Ovary (tissue), 9 donors: ENCODE data around the gene LRRIQ3. TPM values are rescaled to one million over a fixed set of nuclear protein-coding genes. Genes with fewer than 3 reads are reported as not detected.

Source experiments
- DNase-seq, 5 donors: peaks; one replicate each; pipeline ENCODE4 v3.0.0-alpha.2; 2019 to 2020
- H3K27ac ChIP-seq, 2 donors: fragments of 200-600 bp; one replicate each; pipeline versions ENCODE4 v1.5.1 to v1.8.0; 2019 to 2022
- H3K27me3 ChIP-seq: fragments of 200-600 bp; one replicate; pipeline ENCODE4 v1.8.0; 2022
- H3K36me3 ChIP-seq: fragments of 200-600 bp; sonication (generic); one replicate; pipeline ENCODE4 v1.5.1; 2019
- H3K4me1 ChIP-seq: one replicate; pipeline ENCODE4 v1.8.1; 2013; ENCODE audit warnings: mild to moderate bottlenecking, moderate library complexity; ENCODE audit not compliant: insufficient read depth
- H3K4me3 ChIP-seq: fragments of 200-600 bp; sonication (generic); one replicate; pipeline ENCODE4 v1.5.1; 2017
- H3K9me3 ChIP-seq, 2 donors: fragments of 200-600 bp in 1 of 2; sonication (generic) in 1 of 2; one replicate each; pipeline versions ENCODE4 v1.5.1 to v1.8.1; 2013 to 2019; ENCODE audit warnings: mild to moderate bottlenecking in 1 of 2, moderate library complexity in 1 of 2
- CTCF ChIP-seq, 3 donors: fragments of 450-650 bp in 2 of 3; fragments of 200-600 bp in 1 of 3; IDR thresholded peaks; one replicate each; pipeline versions ENCODE4 v1.5.1 to v1.8.0; 2016 to 2022; ENCODE audit warnings: antibody characterized with exemption in 3 of 3, mild to moderate bottlenecking in 1 of 3
- EP300 ChIP-seq: sonication (generic); formaldehyde crosslinking; IDR thresholded peaks from one replicate; pipeline ENCODE4 v1.6.1; 2017; ENCODE audit warnings: antibody characterized with exemption
- POLR2A ChIP-seq: fragments of 450-650 bp; IDR thresholded peaks from one replicate; pipeline ENCODE4 v1.6.1; 2017; ENCODE audit warnings: antibody characterized with exemption, mild to moderate bottlenecking, moderate library complexity
- WGBS, 3 donors: extraction: QIAGEN DNeasy Blood & Tissue Kit in 1 of 3; methylation state at CpG; one replicate each; pipeline versions ENCODE4 v1.1.5 to v1.1.7; 2013 to 2017; 5-methylcytosine and 5-hydroxymethylcytosine counted together
- intact Hi-C, 4 donors: fragments of 100-400 bp; cut with DNase I; formaldehyde crosslinking; loops; one replicate each; pipeline versions ENCODE4 v1.11.0 to v1.15.1; 2022 to 2023
- polyA plus RNA-seq, 2 donors: library from polyadenylated mRNA; stranded (reverse); fragments of 200-250 nt in 1 of 2; fragments of 350-450 nt in 1 of 2; fragmentation: Illumina TruSeq in 1 of 2; extraction: RNeasy Lipid Tissue Mini Kit (QIAGEN cat#74804) in 1 of 2; gene quantifications; one replicate each; pipeline ENCODE4 v1.2.3, GENCODE V29; 2013 to 2014
- total RNA-seq, 7 donors: library from RNA; depleted of rRNA in 2 of 7; stranded (reverse); fragments of >200 nt in 2 of 7; fragmentation: NEBNext Ultra II Directional in 3 of 7; extraction: Animal tissue kit (Norgen Biotek cat#: 25700) in 3 of 7; gene quantifications; one replicate each; pipeline versions ENCODE4 v1.1.0 to v1.2.4, GENCODE V29; 2016 to 2023
- donor health status: DM: no; HTN: no; CAD: no; lungs with moderate emphysema.
- donor health status: DM: no; HTN: no; CAD: no.
- donor health status: Bipolar disorder and iron deficiency.
- donor health status: DM: yes; HTN: yes; CAD: no.
- donor health status: DM: no; HTN: no; CAD: no.
- donor health status: DM: yes; HTN: yes; CAD: no.

LRRIQ3 gene
- total and polyA plus RNA-seq, 9 donors = 0.20 to 0.92 (median 0.61) TPM; not detected in 1

DNA sequence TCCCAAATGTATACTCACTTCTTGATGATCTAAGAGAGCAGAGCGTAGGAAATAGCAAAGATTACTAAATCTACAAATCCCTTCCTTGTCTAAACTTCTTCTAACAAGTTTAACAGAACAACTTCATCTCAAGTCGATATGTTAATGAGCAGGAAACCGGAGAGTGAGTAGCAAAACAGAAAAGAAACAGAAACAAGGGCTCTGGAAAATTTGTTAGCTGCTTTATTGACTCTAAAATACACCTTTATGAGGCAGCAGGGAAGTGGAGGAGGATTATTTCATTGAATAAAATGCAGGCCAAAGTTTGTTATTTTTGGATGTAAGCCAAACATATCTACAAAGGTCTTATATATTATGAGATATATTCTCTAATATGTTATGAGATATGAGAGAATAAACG lies 192.4 kb downstream of the LRRIQ3 start:
- intact Hi-C loops = no loop called here
- Histone ChIP-seq H3K27me3 (no peaks in the 10 kb centered on the region), H3K27ac (no peak overlapping the region), H3K4me3 (no peak overlapping the region), H3K36me3 (no peaks in the 10 kb centered on the region), H3K4me1 (no peaks in the 10 kb centered on the region), H3K9me3 (no peaks in the 10 kb centered on the region)
- no peak for DNase-seq
- WGBS, 3 donors = 43 to 46% (median 46%) methylated on average over 4 of the region's 4 CpGs
- TF ChIP-seq POLR2A (no peak), EP300 (no peak), CTCF (IDR thresholded peaks at IDR 0.05) (no peak)

GRCh38 chr1:74003806-74004205 lies 194.2 kb downstream of the LRRIQ3 start:
- intact Hi-C loops = no loop called here
- no peaks in the 10 kb centered on the region for H3K36me3 ChIP-seq
- no peaks in the 10 kb centered on the region for H3K9me3 ChIP-seq
- H3K4me3 ChIP-seq = no peak overlapping the region
- no peak for DNase-seq
- H3K27me3 ChIP-seq = no peaks in the 10 kb centered on the region
- H3K4me1 ChIP-seq = no peaks in the 10 kb centered on the region
- TF ChIP-seq CTCF (IDR thresholded peaks at IDR 0.05) (no peak), POLR2A (no peak), EP300 (no peak)
- no peak overlapping the region for H3K27ac ChIP-seq

DNA sequence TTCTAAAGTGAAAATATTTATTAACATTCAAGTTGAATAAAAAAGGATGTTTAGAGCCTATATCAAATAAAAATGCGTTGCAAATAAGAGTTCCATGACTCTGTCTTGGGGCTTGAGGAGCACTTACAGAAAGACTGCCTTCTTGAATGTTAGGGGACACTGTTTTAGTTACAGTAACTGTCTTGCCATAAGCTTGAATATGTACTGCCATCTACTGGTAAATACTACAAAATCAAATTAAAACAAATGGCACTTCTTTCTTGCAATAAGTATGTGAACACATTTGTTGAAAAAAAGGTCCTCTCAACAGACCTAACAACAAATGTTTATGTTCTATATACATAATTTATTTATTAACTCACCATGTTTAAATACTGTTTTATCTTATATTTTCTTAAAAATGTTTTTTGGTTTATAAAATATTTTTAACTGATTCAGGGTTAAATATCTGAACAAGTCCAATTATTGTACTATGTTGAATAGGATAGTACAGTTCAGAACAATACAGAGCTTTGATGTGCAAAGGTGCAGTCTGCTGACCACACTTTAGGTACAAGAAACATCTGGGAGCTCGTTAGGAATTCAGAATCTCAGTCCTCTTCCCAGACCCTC lies 199.5 kb downstream of the LRRIQ3 start:
- intact Hi-C loops = no loop called here
- no peak overlapping the region for H3K27ac ChIP-seq
- H3K27me3 ChIP-seq = no peaks in the 10 kb centered on the region
- H3K9me3 ChIP-seq = no peaks in the 10 kb centered on the region
- no peak for DNase-seq
- H3K4me3 ChIP-seq = no peak overlapping the region
- WGBS, 3 donors = 5 to 11% (median 11%) methylated on average over 2 of the region's 2 CpGs
- TF ChIP-seq POLR2A (no peak), EP300 (no peak), CTCF (IDR thresholded peaks at IDR 0.05) (no peak)
- H3K4me1 ChIP-seq = no peaks in the 10 kb centered on the region
- H3K36me3 ChIP-seq = no peaks in the 10 kb centered on the region

GRCh38 chr1:73980324-73981040 lies 217.5 kb downstream of the LRRIQ3 start:
- Histone ChIP-seq H3K4me1 (no peaks in the 10 kb centered on the region), H3K27me3 (no peaks in the 10 kb centered on the region), H3K36me3 (no peaks in the 10 kb centered on the region), H3K27ac (no peak overlapping the region), H3K4me3 (no peak overlapping the region), H3K9me3 (no peaks in the 10 kb centered on the region)
- TF ChIP-seq POLR2A (no peak), CTCF (IDR thresholded peaks at IDR 0.05) (no peak), EP300 (no peak)
- no peak for DNase-seq
- intact Hi-C loops = no loop called here
- WGBS, 3 donors = 52 to 54% (median 53%) methylated on average over 3 of the region's 3 CpGs
